ENCODE results near the gene SRPK3. TPM values are rescaled to one million over a fixed set of nuclear protein-coding genes. Genes with fewer than 3 reads are reported as not detected.

The SRPK3 gene
- total RNA-seq, 2 experiments from 2014 or later, result not detected

Other genes with a start within 250 kb of the SRPK3 start
- 10 to 100 TPM; 17.5 to 24.7 TPM for gene CCNQ, start 181.9 kb upstream of the SRPK3 start, total RNA-seq
- gene DUSP9, start 133.8 kb upstream of the SRPK3 start, total RNA-seq, result under 1 TPM in 1 of 2 experiments, not detected in 1; 0.09 TPM
- not detected for gene PNCK, start 107.2 kb upstream of the SRPK3 start, total RNA-seq
- gene SLC6A8, start 93.1 kb upstream of the SRPK3 start, total RNA-seq, result 1 to 10 TPM in 1 of 2 experiments, under 1 TPM in 1; 0.93 to 1.1 TPM
- 100 to 1,000 TPM; 137 to 148 TPM for gene BCAP31, start 56.7 kb upstream of the SRPK3 start, total RNA-seq
- 10 to 100 TPM; 10.7 to 18.3 TPM for gene ABCD1, start 56.2 kb upstream of the SRPK3 start, total RNA-seq
- under 1 TPM; 0.42 to 0.50 TPM for gene PLXNB3, start 16.8 kb upstream of the SRPK3 start, total RNA-seq
- 10 to 100 TPM; 69.4 to 72.0 TPM for gene IDH3G, start 13.3 kb downstream of the SRPK3 start, total RNA-seq
- gene SSR4, start 13.6 kb downstream of the SRPK3 start, total RNA-seq, result 100 to 1,000 TPM; 190 to 191 TPM
- gene PDZD4, start 49.5 kb downstream of the SRPK3 start, total RNA-seq, result under 1 TPM; 0.07 to 0.12 TPM
- 1 to 10 TPM; 3.6 to 4.9 TPM for gene L1CAM, start 105.1 kb downstream of the SRPK3 start, total RNA-seq
- not detected for gene AVPR2, start 123.6 kb downstream of the SRPK3 start, total RNA-seq
- 100 to 1,000 TPM; 188 to 300 TPM for gene ARHGAP4, start 145.2 kb downstream of the SRPK3 start, total RNA-seq
- gene NAA10, start 154.0 kb downstream of the SRPK3 start, total RNA-seq, result 100 to 1,000 TPM in 1 of 2 experiments, 10 to 100 TPM in 1; 92.8 to 115 TPM
- gene RENBP, start 163.6 kb downstream of the SRPK3 start, total RNA-seq, result 1 to 10 TPM; 6.8 to 7.5 TPM
- 100 to 1,000 TPM; 136 to 138 TPM for gene HCFC1, start 190.8 kb downstream of the SRPK3 start, total RNA-seq
- gene TMEM187, start 191.7 kb downstream of the SRPK3 start, total RNA-seq, result 10 to 100 TPM in 1 of 2 experiments, 1 to 10 TPM in 1; 8.6 to 10.7 TPM
- 100 to 1,000 TPM; 127 to 148 TPM for gene IRAK1, start 238.9 kb downstream of the SRPK3 start, total RNA-seq

Data from activated CD8-positive, alpha-beta memory T cell treated with anti-CD3 and anti-CD28 coated beads, Interleukin-2, amount 10 ng/mL, durations not matched to agents 7 days and 5 days (primary cell).